ENCODE data around the gene PLA2G15.

PLA2G15 gene

GRCh38 chr16:68273459-68273858 lies 28.3 kb downstream of the PLA2G15 start:
- no peak for DNase-seq
- H2BK5ac ChIP-seq (ENCODE audit: low read length), result no peak overlapping the region
- H3K4ac ChIP-seq (ENCODE audit: low read depth, low read length), result no peak overlapping the region
- H3K79me1 ChIP-seq (ENCODE audit: low read length), result peaks cover 23% of the 10 kb centered on the region
- H3K27me3 ChIP-seq (ENCODE audit: insufficient read depth, low read length, poor library complexity), result no peaks in the 10 kb centered on the region
- H3K9ac ChIP-seq (ENCODE audit: low read length), result no peak overlapping the region
- no peak overlapping the region for H2BK120ac ChIP-seq (ENCODE audit: low read depth, low read length)
- no peak overlapping the region for H2AK5ac ChIP-seq (ENCODE audit: low read length)
- no peak overlapping the region for H2BK15ac ChIP-seq (replicated peaks; ENCODE audit: low read depth)
- no peak overlapping the region for H3K27ac ChIP-seq (ENCODE audit: low read depth, low read length)
- H3K56ac ChIP-seq (ENCODE audit: low read length), result no peak overlapping the region
- peaks cover 6% of the 10 kb centered on the region for H3K36me3 ChIP-seq (ENCODE audit: control insufficient read depth, insufficient read depth, low read length)
- H4K5ac ChIP-seq (ENCODE audit: low read length), result no peak overlapping the region
- no peak overlapping the region for H4K8ac ChIP-seq (ENCODE audit: low read depth, low read length)
- H3K79me2 ChIP-seq (ENCODE audit: control insufficient read depth, insufficient read depth, low read length), result peaks cover 39% of the 10 kb centered on the region
- WGBS (ENCODE audit: extremely low coverage, insufficient coverage, low lambda C conversion rate), result no CpG with 5 or more reads among the region's 5 CpGs
- no peak overlapping the region for H3K23ac ChIP-seq (ENCODE audit: low read length)
- no peak overlapping the region for H3K4me2 ChIP-seq (ENCODE audit: low read length)
- peaks cover 3% of the 10 kb centered on the region for H3K4me1 ChIP-seq (ENCODE audit: control insufficient read depth, low read depth, low read length)
- no peak overlapping the region for H3K18ac ChIP-seq (ENCODE audit: low read length)
- H3K4me3 ChIP-seq (ENCODE audit: low read length), result no peak overlapping the region

- no peak overlapping the region for H3K4me2 ChIP-seq (ENCODE audit: low read length)
- H3K36me3 ChIP-seq (ENCODE audit: control insufficient read depth, insufficient read depth, low read length), result peaks cover 6% of the 10 kb centered on the region
- no peak overlapping the region for H2BK5ac ChIP-seq (ENCODE audit: low read length)
- H3K9ac ChIP-seq (ENCODE audit: low read length), result no peak overlapping the region
- DNase-seq, result no peak
- no peak overlapping the region for H2BK15ac ChIP-seq (replicated peaks; ENCODE audit: low read depth)
- no peak overlapping the region for H3K23ac ChIP-seq (ENCODE audit: low read length)
- no peak overlapping the region for H3K56ac ChIP-seq (ENCODE audit: low read length)
- H3K79me1 ChIP-seq (ENCODE audit: low read length), result peaks cover 23% of the 10 kb centered on the region
- no peak overlapping the region for H4K5ac ChIP-seq (ENCODE audit: low read length)
- H3K4me3 ChIP-seq (ENCODE audit: low read length), result no peak overlapping the region
- H3K27me3 ChIP-seq (ENCODE audit: insufficient read depth, low read length, poor library complexity), result no peaks in the 10 kb centered on the region
- no peak overlapping the region for H2BK120ac ChIP-seq (ENCODE audit: low read depth, low read length)
- WGBS (ENCODE audit: extremely low coverage, insufficient coverage, low lambda C conversion rate), result no CpG with 5 or more reads among the region's 8 CpGs
- no peak overlapping the region for H3K18ac ChIP-seq (ENCODE audit: low read length)
- no peak overlapping the region for H4K8ac ChIP-seq (ENCODE audit: low read depth, low read length)
- H3K4ac ChIP-seq (ENCODE audit: low read depth, low read length), result no peak overlapping the region
- H3K79me2 ChIP-seq (ENCODE audit: control insufficient read depth, insufficient read depth, low read length), result peaks cover 38% of the 10 kb centered on the region
- no peak overlapping the region for H3K27ac ChIP-seq (ENCODE audit: low read depth, low read length)
- peaks cover 3% of the 10 kb centered on the region for H3K4me1 ChIP-seq (ENCODE audit: control insufficient read depth, low read depth, low read length)
- no peak overlapping the region for H2AK5ac ChIP-seq (ENCODE audit: low read length)
Observed at GRCh38 chr16:68273896-68274295, 28.7 kb downstream of the PLA2G15 start.

- H3K79me1 ChIP-seq (ENCODE audit: low read length), result peaks cover 21% of the 10 kb centered on the region
- H4K8ac ChIP-seq (ENCODE audit: low read depth, low read length), result no peak overlapping the region
- no peak overlapping the region for H3K18ac ChIP-seq (ENCODE audit: low read length)
- WGBS (ENCODE audit: extremely low coverage, insufficient coverage, low lambda C conversion rate), result no CpG with 5 or more reads among the region's 4 CpGs
- peaks cover 6% of the 10 kb centered on the region for H3K36me3 ChIP-seq (ENCODE audit: control insufficient read depth, insufficient read depth, low read length)
- H3K4me2 ChIP-seq (ENCODE audit: low read length), result no peak overlapping the region
- H3K4ac ChIP-seq (ENCODE audit: low read depth, low read length), result no peak overlapping the region
- H3K23ac ChIP-seq (ENCODE audit: low read length), result no peak overlapping the region
- no peak overlapping the region for H2BK15ac ChIP-seq (replicated peaks; ENCODE audit: low read depth)
- H3K4me1 ChIP-seq (ENCODE audit: control insufficient read depth, low read depth, low read length), result peaks cover 3% of the 10 kb centered on the region
- H2BK5ac ChIP-seq (ENCODE audit: low read length), result no peak overlapping the region
- H2BK120ac ChIP-seq (ENCODE audit: low read depth, low read length), result no peak overlapping the region
- H3K27ac ChIP-seq (ENCODE audit: low read depth, low read length), result no peak overlapping the region
- H3K4me3 ChIP-seq (ENCODE audit: low read length), result no peak overlapping the region
- H4K5ac ChIP-seq (ENCODE audit: low read length), result no peak overlapping the region
- peak overlapping the region; percentile 15 for H3K56ac ChIP-seq (ENCODE audit: low read length)
- no peak for DNase-seq
- H2AK5ac ChIP-seq (ENCODE audit: low read length), result no peak overlapping the region
- H3K79me2 ChIP-seq (ENCODE audit: control insufficient read depth, insufficient read depth, low read length), result peaks cover 34% of the 10 kb centered on the region
- H3K27me3 ChIP-seq (ENCODE audit: insufficient read depth, low read length, poor library complexity), result no peaks in the 10 kb centered on the region
- no peak overlapping the region for H3K9ac ChIP-seq (ENCODE audit: low read length)
Observed at GRCh38 chr16:68274441-68274840, 29.3 kb downstream of the PLA2G15 start.

GRCh38 chr16:68275611-68276191 lies 30.5 kb downstream of the PLA2G15 start:
- H2BK5ac ChIP-seq (ENCODE audit: low read length), result no peak overlapping the region
- peaks cover 18% of the 10 kb centered on the region for H3K79me1 ChIP-seq (ENCODE audit: low read length)
- no peak overlapping the region for H3K4ac ChIP-seq (ENCODE audit: low read depth, low read length)
- peaks cover 21% of the 10 kb centered on the region for H3K79me2 ChIP-seq (ENCODE audit: control insufficient read depth, insufficient read depth, low read length)
- H2AK5ac ChIP-seq (ENCODE audit: low read length), result no peak overlapping the region
- H4K8ac ChIP-seq (ENCODE audit: low read depth, low read length), result no peak overlapping the region
- no peak overlapping the region for H3K9ac ChIP-seq (ENCODE audit: low read length)
- no peak overlapping the region for H3K4me3 ChIP-seq (ENCODE audit: low read length)
- H2BK15ac ChIP-seq (replicated peaks; ENCODE audit: low read depth), result no peak overlapping the region
- H3K4me2 ChIP-seq (ENCODE audit: low read length), result no peak overlapping the region
- no peak overlapping the region for H3K23ac ChIP-seq (ENCODE audit: low read length)
- DNase-seq, result no peak
- no peak overlapping the region for H2BK120ac ChIP-seq (ENCODE audit: low read depth, low read length)
- H3K56ac ChIP-seq (ENCODE audit: low read length), result no peak overlapping the region
- H3K18ac ChIP-seq (ENCODE audit: low read length), result no peak overlapping the region
- no peak overlapping the region for H4K5ac ChIP-seq (ENCODE audit: low read length)
- no CpG with 5 or more reads among the region's 4 CpGs for WGBS (ENCODE audit: extremely low coverage, insufficient coverage, low lambda C conversion rate)
- H3K36me3 ChIP-seq (ENCODE audit: control insufficient read depth, insufficient read depth, low read length), result peaks cover 6% of the 10 kb centered on the region
- H3K27ac ChIP-seq (ENCODE audit: low read depth, low read length), result no peak overlapping the region
- H3K4me1 ChIP-seq (ENCODE audit: control insufficient read depth, low read depth, low read length), result peaks cover 3% of the 10 kb centered on the region
- no peaks in the 10 kb centered on the region for H3K27me3 ChIP-seq (ENCODE audit: insufficient read depth, low read length, poor library complexity)

GRCh38 chr16:68276223-68276622 lies 31.1 kb downstream of the PLA2G15 start:
- Histone ChIP-seq H2AK5ac (ENCODE audit: low read length) (no peak overlapping the region), H3K4ac (ENCODE audit: low read depth, low read length) (no peak overlapping the region), H3K4me1 (ENCODE audit: control insufficient read depth, low read depth, low read length) (peaks cover 3% of the 10 kb centered on the region), H3K36me3 (ENCODE audit: control insufficient read depth, insufficient read depth, low read length) (peaks cover 7% of the 10 kb centered on the region), H2BK15ac (replicated peaks; ENCODE audit: low read depth) (no peak overlapping the region), H4K8ac (ENCODE audit: low read depth, low read length) (no peak overlapping the region), H2BK5ac (ENCODE audit: low read length) (no peak overlapping the region), H3K79me1 (ENCODE audit: low read length) (peaks cover 18% of the 10 kb centered on the region), H3K79me2 (ENCODE audit: control insufficient read depth, insufficient read depth, low read length) (peaks cover 16% of the 10 kb centered on the region), H3K27ac (ENCODE audit: low read depth, low read length) (no peak overlapping the region), H3K9ac (ENCODE audit: low read length) (no peak overlapping the region), H3K4me3 (ENCODE audit: low read length) (no peak overlapping the region), H3K4me2 (ENCODE audit: low read length) (no peak overlapping the region), H3K56ac (ENCODE audit: low read length) (no peak overlapping the region), H3K23ac (ENCODE audit: low read length) (no peak overlapping the region), H3K27me3 (ENCODE audit: insufficient read depth, low read length, poor library complexity) (no peaks in the 10 kb centered on the region), H2BK120ac (ENCODE audit: low read depth, low read length) (no peak overlapping the region), H3K18ac (ENCODE audit: low read length) (no peak overlapping the region), H4K5ac (ENCODE audit: low read length) (no peak overlapping the region)
- WGBS (ENCODE audit: extremely low coverage, insufficient coverage, low lambda C conversion rate), result no CpG with 5 or more reads among the region's 3 CpGs
- DNase-seq, result no peak
